NCI-H1694 treated with DMSO at 0.1 percent for 48 hours (cell line): ENCODE results near the gene PNPT1.
"Not testable (repeated sequence)": the region's sequence is repeated elsewhere in the genome, so short reads cannot be mapped to it uniquely, and the experiment has no call there.

Experiments used
- DNase-seq: peaks from one replicate; lab custom pipeline; 2025; lab: John Stamatoyannopoulos, UW

PNPT1 gene

GRCh38 chr2:55693181-55694125 lies at the start of gene PNPT1:
Gene PNPT1, minus strand, starts transcription at chr2:55693844. Its CDS starts 21 bp downstream, at chr2:55693823.
- DNase-seq, result peak; percentile 95

DNA sequence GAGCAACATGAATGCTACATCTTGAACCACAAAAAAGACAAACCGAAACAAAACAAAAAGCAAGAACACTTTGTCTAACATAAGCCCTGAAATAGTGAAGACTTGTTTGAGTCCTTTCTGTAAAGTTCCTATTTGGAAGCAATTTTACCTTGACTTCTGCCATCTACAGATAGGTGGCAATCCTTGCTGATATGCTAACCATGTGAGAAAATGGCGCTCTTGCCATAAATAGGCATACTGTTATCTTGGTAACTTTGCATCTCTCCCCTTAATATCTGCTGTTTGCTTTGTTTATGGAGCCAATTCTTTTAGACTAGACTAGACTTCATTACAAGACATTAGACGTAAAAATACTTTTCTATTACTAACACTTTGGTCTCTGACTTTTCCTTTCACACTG lies 49.4 kb upstream of the PNPT1 start:
- DNase-seq, result no peak

GRCh38 chr2:55736019-55736536 lies 42.4 kb upstream of the PNPT1 start:
- DNase-seq, result not testable (repeated sequence)

DNA sequence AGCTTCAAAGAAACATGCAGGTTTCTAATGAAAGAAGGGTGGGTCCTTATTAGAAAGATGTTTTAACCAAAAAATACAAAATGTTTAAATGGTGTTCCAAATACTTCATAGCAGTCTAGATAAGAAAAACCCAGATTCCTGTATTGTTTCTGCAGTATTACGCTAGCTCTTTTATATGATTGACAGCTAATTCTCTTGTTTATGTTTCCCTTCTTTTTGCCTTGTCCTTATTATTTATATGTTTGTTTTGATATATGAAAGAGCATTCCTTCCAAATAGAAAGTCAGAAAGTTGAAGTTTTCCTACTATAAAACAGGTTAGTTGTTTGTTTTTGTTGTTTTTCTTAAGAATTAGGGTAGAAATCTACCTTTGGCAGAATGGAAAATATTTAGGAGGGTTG lies 41.1 kb upstream of the PNPT1 start:
- no peak for DNase-seq

- DNase-seq, result no peak
These were observed 39.7 kb upstream of the PNPT1 start for GRCh38 chr2:55733335-55733734.

GRCh38 chr2:55732854-55733253 lies 39.2 kb upstream of the PNPT1 start:
- no peak for DNase-seq

DNA sequence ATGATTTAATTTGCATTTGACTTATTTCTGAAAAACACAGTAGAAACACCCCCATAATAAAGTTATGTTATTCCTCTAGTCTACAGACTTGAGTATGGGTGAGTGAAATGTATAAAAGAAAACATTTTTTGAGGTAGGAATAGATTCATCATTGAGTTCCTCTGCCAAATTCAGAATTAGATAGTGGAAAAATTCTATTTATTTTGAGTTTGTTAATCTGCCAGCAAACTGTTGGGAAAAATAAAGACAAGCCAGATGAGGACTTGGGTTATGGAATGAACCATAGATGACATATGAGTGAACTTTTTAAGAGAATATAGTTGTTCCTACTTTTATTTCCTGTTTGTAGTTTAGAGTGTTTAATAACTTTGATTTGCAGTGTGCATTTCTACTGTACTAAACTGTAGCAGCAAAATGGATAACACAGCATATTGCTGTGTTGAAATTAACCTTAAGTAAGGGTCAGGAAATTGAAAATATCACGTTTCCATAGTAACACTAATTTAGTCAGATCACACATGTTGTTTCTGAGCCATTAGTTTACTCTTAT lies 35.6 kb upstream of the PNPT1 start:
- DNase-seq, result no peak

DNA sequence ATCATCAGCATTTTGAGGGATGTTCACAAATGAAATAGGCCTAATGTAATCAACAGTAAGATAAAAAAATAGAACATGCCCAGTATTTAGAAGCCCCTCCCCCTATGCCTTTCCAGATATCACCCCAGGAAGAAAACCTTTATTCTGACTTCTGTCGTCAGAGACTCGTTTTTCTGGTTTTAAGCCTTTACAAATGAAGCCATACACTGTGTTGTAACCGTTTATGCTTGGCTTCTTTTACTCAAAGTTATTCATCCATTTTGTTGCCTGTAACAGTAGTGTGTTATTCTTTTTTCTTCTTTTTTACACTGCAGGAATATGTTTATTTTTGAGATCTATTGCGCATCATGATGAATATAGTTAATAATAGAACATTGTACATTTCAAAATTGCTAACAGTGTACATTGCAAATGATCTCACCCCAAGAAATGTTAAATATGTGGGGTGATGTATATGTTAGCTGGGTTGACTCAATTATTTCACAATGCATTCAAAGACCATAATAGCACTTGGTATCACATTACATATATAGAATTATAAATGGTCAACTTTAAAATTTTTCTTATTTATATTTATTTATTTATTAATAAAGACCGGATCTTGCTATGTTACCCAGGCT lies 28.1 kb upstream of the PNPT1 start:
- DNase-seq, result no peak

DNA sequence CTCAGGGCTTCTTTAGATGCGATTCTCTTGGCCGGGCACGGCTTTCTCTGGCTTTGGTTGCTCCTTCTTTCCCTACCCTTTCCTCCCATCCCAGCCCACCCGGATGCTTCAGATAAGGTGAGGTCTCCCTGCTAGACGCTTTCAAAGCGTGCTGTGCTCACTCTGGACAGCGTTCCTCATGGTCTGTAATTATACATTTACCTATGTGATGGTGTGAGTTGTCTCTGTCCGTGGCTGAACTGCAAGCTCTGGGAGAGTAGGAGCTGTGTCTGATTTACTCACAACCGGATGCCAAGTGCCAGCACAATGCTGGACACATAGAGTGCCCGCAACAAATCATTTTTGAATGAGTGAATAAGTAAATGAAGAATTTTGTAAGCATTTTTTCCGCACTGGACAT lies 26.8 kb upstream of the PNPT1 start:
- DNase-seq, result no peak

- DNase-seq, result no peak
These were observed 26.2 kb upstream of the PNPT1 start for GRCh38 chr2:55719852-55720251.

DNA sequence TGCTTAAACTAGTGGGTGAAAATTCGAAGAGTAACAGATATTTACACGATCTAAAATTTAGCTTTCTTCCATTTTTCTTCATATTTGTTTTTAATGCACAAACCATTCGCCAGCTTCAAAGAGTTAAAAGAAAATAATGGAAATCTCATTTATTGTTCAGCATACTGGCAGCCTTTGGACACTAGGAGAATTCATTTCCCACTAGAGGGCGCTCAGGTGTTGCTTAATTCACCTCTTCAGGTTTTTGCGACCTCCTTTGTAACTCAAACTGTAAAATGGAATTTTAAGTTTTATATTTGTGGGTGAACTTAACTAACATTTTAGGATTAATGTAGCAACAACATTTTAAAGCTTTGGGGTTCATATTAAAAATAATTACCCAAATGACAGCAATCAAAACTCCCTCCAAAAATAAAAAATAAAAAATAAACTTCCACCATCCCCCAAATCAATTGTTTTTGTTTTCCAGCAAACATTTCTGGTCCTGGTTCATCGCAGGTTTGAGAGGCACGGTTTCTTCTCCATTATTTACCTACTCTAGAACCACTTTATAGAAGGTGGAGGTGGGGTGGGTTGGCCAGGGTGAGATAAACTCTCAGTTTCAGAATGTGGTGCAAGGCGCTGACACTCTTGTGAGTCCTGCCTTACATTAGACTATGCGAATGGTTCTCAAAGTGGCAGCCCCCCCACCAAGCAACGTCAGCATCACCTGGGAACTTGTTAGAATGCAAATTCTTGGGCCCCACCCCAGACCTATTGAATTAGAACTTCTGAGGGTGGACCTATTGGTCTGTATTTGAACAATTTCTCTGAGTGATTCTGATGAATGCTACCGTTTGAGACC lies 24.7 kb upstream of the PNPT1 start:
- peak; percentile 60 for DNase-seq

GRCh38 chr2:55715626-55716025 lies 22.0 kb upstream of the PNPT1 start:
- DNase-seq, result no peak

DNA sequence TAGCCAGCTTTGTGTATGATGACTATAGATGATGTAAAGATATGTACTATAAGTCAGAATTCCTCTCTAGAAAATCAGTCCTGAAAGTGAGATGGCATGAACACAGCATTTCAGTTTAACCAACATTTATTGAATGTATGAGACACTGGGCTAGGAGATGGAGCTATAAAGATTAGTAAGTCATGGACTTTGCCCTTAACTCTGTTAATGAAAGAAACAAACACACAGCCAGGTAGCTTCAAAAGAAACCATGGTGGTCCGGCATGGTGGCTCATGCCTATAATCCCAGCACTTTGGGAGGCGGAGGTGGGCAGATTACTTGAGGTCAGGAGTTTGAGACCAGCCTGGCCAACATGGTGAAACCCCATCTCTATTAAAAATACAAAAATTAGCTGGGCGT lies 21.5 kb upstream of the PNPT1 start:
- DNase-seq, result not testable (repeated sequence)

- no peak for DNase-seq
These were observed 18.9 kb upstream of the PNPT1 start for GRCh38 chr2:55712477-55713060.

DNA sequence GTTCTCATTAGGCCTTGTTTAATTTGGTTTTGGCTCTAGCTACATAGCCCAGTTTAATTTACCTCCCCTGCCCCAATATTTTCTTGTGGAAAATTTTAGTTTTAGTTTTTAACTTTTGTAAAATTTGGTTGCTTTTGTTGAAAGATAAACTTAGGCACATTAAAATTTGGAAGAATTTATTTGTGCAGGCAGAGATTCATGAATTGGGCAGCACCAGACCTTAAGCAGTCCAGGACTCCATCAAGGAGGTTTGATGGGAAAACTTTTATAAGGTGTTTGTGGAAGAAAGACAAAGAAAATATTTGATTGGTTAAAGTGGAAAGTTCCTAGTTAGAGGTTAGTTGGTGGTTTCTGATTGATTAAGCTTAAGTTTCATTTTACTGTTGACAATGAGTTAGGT lies 16.4 kb upstream of the PNPT1 start:
- no peak for DNase-seq

- no peak for DNase-seq
These were observed 14.1 kb upstream of the PNPT1 start for GRCh38 chr2:55707751-55708150.

- not testable (repeated sequence) for DNase-seq
These were observed 12.6 kb upstream of the PNPT1 start for GRCh38 chr2:55706258-55706657.

DNA sequence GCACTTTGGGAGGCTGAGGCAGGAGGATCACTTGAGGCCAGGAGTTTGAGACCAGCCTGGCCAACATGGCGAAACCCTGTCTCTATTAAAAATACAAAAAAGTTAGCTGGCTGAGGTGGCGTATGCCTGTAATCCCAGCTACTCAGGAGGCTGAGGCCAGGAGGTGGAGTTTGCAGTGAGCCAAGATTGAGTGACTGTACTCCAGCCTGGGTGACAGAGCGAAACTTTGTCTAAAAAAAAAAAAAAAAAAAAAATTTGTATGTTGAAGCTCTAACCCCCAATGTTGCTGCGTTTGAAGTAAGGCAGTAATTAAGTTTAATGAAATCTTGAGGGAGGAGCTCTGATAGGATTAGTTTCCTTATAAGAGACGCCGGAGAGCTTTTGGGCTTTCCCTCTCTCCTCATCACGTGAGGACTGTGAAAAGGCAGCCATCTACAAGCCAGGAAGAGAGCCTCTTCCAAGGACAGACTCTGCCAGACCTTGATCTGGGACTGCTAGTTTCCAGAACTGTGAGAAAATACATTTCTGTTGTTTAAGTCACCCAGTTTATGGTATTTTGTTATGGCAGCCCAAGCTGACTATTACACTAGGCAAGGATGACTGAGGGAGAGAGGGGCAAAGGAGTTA lies 11.5 kb upstream of the PNPT1 start:
- no peak for DNase-seq

DNA sequence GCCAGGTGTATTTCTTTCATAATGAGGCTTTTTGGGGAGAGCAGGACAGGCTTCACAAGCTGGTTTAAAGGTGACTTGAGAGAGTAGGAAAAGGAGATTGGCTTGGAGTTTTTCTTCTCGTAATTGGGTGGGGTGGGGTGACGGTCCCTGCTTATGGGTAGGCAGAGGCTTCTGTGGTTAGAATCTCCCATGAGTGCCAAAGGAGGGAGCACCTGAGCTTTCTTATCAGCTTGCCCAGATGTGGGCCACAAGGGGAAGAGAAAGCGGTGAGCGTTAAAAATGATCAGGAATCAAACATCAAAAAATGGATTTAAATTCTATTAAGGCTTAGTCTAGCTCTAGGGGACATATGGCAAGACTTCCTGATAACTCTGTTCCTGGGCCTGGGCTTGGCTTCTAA lies 9.7 kb upstream of the PNPT1 start:
- DNase-seq, result no peak

DNA sequence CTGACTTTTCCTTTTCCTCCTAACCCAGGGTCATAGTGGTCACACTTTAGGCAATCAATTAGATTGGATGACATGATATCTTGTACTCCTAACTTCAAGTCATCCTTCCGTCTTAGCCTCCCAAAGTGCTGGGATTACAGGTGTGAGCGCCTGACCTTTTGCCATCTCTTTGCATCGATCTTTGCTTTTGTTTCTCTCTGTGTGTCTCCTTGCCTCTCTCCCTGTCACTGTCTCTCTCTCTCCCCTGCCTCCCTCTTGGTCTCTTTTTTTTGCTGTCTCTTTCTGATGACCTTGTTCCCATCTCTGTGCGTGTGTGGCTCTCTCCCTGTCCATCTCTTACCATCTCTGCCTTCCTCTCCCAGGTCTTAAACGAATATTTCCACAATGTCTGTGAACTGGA lies 904 bp downstream of the PNPT1 start:
- not testable (repeated sequence) for DNase-seq

DNA sequence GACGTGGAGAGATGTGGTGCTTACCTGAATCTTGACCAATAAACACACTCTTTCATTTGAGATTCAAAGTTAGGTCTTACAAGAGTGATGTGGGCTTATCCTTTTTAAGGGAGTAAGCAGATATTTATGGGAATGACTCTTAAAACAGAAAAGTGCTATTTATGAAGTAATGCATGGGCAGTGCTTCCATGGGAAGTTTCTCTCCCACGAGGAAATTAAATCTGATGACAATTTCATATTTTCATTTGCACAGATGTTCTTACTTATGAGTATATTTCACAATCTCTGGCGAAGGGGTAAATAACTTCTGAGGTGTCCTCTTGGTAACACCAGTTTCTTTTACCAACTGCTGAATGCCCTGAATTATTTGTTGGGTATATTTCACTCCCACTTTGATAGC lies 21.0 kb downstream of the PNPT1 start:
- no peak for DNase-seq
